Endometrial microvascular endothelial cells (primary cell): ENCODE measurements around the gene GSTO1. TPM values are rescaled to one million over a fixed set of nuclear protein-coding genes. Genes with fewer than 3 reads are reported as not detected.
"Not testable (repeated sequence)": the region's sequence is repeated elsewhere in the genome, so short reads cannot be mapped to it uniquely, and the experiment has no call there.

Source experiments
- in situ Hi-C: cut with HindIII; loops from 2 replicates; pipeline ENCODE4 v1.10.0; 2017; ENCODE audit warnings: low sequenced_read_pairs, low pct_unique_long_range_greater_than_20kb; ENCODE audit errors: inconsistent ontology term
- total RNA-seq: library from RNA; depleted of rRNA; stranded (reverse); fragments of >200 nt; gene quantifications from one replicate; pipeline ENCODE4 v1.2.3, GENCODE V29; 2015; ENCODE audit errors: inconsistent ontology term

The GSTO1 gene
- total RNA-seq, 1 donor from 2014 or later, result 250 TPM

GRCh38 chr10:104247513-104248146 lies 7.1 kb upstream of the GSTO1 start:
- in situ Hi-C loops, result no loop called here

- in situ Hi-C loops, result not testable (repeated sequence)
These were observed 5.8 kb upstream of the GSTO1 start for GRCh38 chr10:104248931-104249330.

- in situ Hi-C loops, result no loop called here
These were observed 4.3 kb upstream of the GSTO1 start for GRCh38 chr10:104250371-104250770.

- in situ Hi-C loops, result no loop called here
These were observed 3.2 kb upstream of the GSTO1 start for GRCh38 chr10:104251443-104251842.

DNA sequence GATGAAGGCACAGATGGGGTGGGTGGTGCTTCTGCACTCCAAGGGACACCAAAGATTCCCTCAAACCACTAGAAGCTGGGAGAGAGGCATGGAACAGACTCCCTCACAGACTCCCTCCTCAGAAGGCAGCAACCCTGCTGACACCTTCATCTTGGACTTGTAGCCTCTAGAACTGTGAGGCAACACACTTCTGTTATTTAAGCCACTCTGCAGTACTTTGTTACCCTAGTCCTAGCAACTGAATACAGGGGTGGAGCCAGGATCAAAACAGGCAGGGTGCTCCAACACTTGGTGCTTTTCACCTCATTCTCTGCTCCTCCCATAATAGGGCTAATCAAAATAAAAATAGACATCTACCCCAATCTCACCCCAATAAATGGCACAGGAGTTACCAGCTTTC lies 2.3 kb upstream of the GSTO1 start:
- in situ Hi-C loops, result no loop called here

DNA sequence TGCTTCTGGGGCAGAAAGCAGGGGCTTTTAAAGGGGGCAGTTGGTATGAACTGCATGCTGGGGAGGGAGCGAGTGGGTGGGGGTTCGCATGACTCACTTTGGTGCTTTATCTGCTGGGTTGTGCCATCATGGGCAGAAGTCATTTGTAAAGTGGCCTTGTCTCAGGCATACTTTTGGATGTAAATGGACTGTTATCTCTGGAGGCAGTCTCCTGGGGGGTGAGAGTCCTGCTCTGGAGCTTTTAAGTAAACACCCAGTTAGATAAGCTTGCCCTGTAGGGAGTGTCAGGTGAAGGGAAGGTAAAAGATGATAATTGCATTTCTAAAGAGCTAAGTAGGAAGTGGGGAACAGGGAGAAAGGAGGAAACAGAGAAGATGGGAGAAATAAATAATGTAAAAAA lies 1.6 kb upstream of the GSTO1 start:
- in situ Hi-C loops, result no loop called here

DNA sequence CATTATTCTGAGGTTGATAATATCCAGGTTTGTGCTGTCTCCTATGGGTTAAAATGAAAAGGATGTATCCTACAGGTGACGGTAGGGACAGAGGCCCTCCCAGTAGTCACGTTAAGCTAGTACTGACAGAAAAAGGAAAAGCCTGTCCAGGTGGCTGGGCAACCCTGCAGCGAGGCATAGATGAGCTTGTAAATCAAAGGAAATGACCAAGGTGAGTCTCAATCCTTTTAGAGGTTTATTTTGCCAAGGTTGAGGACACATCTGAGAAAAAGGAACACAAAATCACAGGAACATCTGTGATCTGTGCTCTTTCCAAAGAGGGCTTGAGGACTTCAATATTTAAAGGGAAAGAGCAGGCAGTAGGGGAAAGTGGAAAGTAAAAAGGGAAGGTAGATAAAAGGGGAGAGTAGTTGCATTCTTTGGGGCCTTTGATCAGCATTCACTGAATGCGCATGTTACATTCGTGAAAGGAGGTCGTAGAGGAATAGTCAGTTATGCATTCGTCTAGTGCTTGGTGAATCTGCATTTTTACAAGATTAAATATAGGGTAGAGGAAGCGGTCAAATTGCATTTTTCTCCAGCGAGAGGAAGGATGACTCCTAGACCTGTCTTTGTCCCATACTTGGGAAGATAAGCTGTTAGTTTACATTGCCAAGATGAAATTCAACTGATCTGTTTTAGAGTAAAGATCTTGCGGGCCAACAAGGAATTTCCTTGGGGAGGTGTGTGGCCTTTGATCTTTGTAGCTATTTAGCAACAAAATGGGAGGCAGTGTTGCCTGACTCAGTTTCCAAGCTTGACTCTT lies 884 bp upstream of the GSTO1 start:
- in situ Hi-C loops, result no loop called here

- in situ Hi-C loops, result no loop called here
These were observed 754 bp downstream of the GSTO1 start for GRCh38 chr10:104255311-104255981.

- in situ Hi-C loops, result no loop called here
These were observed 1.8 kb downstream of the GSTO1 start for GRCh38 chr10:104256335-104256961.

DNA sequence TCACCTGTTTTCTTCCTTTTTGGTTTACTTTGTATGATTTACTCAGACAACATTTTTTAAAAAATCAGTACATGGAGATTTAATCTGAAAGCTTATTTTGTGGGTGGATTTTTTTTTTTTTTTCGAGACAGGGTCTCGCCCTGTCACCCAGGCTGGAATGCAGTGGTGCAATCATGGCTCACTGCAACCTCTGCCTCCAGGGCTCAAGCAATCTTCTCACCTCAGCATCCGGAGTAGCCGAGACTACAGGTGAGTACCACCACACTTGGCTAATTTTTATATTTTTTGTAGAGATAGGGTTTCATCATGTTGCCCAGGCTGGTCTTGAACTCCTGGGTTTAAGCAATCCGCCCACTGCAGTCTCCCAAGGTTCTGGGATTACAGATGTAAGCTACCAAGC lies 2.5 kb downstream of the GSTO1 start:
- in situ Hi-C loops, result no loop called here

GRCh38 chr10:104258209-104258608 lies 3.5 kb downstream of the GSTO1 start:
- in situ Hi-C loops, result no loop called here

- in situ Hi-C loops, result no loop called here
These were observed 4.8 kb downstream of the GSTO1 start for GRCh38 chr10:104259456-104259855.

- in situ Hi-C loops, result no loop called here
These were observed 5.5 kb downstream of the GSTO1 start for GRCh38 chr10:104259999-104260774.

DNA sequence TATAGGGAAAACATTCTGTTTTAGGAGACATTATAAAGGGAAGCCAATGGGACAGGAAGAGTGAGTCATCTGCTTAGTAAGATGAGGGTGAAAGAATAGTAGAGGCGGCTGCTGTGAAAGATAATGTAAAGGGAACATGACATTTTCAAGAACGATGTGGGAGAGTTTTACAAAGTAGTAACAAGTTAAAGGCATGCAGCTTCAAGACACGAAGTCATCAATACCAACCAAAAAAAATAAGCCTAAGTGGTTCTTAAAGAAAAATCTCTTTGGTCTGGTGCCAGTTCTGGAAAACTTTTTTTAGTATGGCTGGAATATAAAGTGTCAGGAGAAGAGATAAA lies 6.1 kb downstream of the GSTO1 start:
- in situ Hi-C loops, result no loop called here

- in situ Hi-C loops, result no loop called here
These were observed 7.4 kb downstream of the GSTO1 start for GRCh38 chr10:104262055-104262454.

DNA sequence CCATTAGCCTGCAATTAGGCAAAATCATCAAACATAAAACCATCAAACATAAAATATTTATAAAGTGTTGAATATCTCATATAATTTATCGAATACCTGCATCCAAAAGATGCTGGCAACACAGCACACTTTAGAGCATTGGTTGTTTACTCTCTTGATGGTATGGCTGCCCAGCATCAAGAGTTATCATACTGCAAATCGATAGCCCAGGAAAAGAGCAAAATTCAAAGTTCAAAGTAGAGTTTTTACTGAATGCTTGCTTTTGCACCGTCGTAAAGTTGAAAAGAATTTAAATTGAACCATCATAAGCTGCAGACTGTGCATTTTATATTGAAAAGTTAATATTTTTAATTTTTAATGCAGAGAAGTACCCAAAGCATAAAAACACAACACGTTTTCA lies 10.1 kb downstream of the GSTO1 start:
- in situ Hi-C loops, result no loop called here

GRCh38 chr10:104267721-104268404 lies 13.2 kb downstream of the GSTO1 start:
- in situ Hi-C loops, result no loop called here

DNA sequence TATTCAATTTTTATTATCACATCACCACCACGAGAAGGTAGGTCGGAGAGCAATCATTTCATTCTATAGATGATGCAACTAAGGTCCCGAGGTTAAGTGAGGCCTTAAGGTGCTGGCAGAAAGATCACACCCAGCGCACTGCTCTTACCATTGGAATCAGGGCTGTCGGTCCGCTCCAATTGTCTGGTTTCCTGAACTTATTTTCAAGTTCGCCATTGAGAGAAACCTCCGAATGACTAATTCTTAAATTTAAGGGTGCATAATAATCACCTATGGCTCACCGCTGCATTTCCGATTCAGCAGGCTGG lies 13.7 kb downstream of the GSTO1 start:
- in situ Hi-C loops, result no loop called here
